Stimulated activated naive CD8-positive, alpha-beta T cell treated with anti-CD3 and anti-CD28 coated beads, Interleukin-15, Interleukin-2, amounts not matched to agents 100 U/mL and 50 U/mL, for 24 hours (primary cell): ENCODE measurements around the gene LILRA2.
"Not testable (repeated sequence)": the region's sequence is repeated elsewhere in the genome, so short reads cannot be mapped to it uniquely, and the experiment has no call there.

ENCODE experiments used
- ATAC-seq: fragments of 150-1000 bp; cut with Tn5 transposase; one replicate; pipeline ENCODE4 v1.10.0; 2021
- DNase-seq: peaks from one replicate; pipeline ENCODE4 v3.0.0; 2021

The LILRA2 gene

GRCh38 chr19:54573330-54573872 is at the start of gene LILRA2:
Gene LILRA2 (plus strand): TSS chr19:54573790. CDS start chr19:54573879, 89 bp downstream.
- no peak for ATAC-seq
- DNase-seq: no peak

- ATAC-seq: no peak
These were observed 48.0 kb upstream of the LILRA2 start for GRCh38 chr19:54525636-54526035.

GRCh38 chr19:54526972-54527371 is 46.6 kb upstream of the LILRA2 start:
- DNase-seq (no peak), ATAC-seq (no peak)

More at GRCh38 chr19:54525636-54526035, 48.0 kb upstream of the LILRA2 start:
- no peak for DNase-seq

GRCh38 chr19:54530866-54531265 is 42.7 kb upstream of the LILRA2 start:
- no peak for DNase-seq
- no peak for ATAC-seq

- DNase-seq (no peak), ATAC-seq (peak; percentile 76)
These were observed 41.1 kb upstream of the LILRA2 start for GRCh38 chr19:54532528-54532927.

- ATAC-seq (no peak), DNase-seq (no peak)
These were observed 40.1 kb upstream of the LILRA2 start for GRCh38 chr19:54533476-54533875.

- ATAC-seq: no peak
These were observed 39.4 kb upstream of the LILRA2 start for GRCh38 chr19:54534156-54534555.

GRCh38 chr19:54535601-54536000 is 38.0 kb upstream of the LILRA2 start:
- DNase-seq (no peak), ATAC-seq (no peak)

More at GRCh38 chr19:54534156-54534555, 39.4 kb upstream of the LILRA2 start:
- DNase-seq: no peak

GRCh38 chr19:54536956-54537355 is 36.6 kb upstream of the LILRA2 start:
- DNase-seq: no peak
- ATAC-seq: no peak

- peak; percentile 23 for ATAC-seq
- DNase-seq: no peak
These were observed 31.9 kb upstream of the LILRA2 start for GRCh38 chr19:54541712-54542111.

- DNase-seq (no peak), ATAC-seq (no peak)
These were observed 24.8 kb upstream of the LILRA2 start for GRCh38 chr19:54548806-54549205.

- ATAC-seq: no peak
These were observed 24.4 kb upstream of the LILRA2 start for GRCh38 chr19:54549224-54549623.

GRCh38 chr19:54551293-54551692 is 22.3 kb upstream of the LILRA2 start:
- ATAC-seq (no peak), DNase-seq (no peak)

More at GRCh38 chr19:54549224-54549623, 24.4 kb upstream of the LILRA2 start:
- DNase-seq: no peak

- DNase-seq: no peak
These were observed 21.4 kb upstream of the LILRA2 start for GRCh38 chr19:54551950-54552912.

GRCh38 chr19:54552913-54553310 is 20.7 kb upstream of the LILRA2 start:
- DNase-seq (no peak), ATAC-seq (no peak)

More at GRCh38 chr19:54551950-54552912, 21.4 kb upstream of the LILRA2 start:
- no peak for ATAC-seq

- ATAC-seq: no peak
- DNase-seq: no peak
These were observed 19.6 kb upstream of the LILRA2 start for GRCh38 chr19:54554006-54554405.

GRCh38 chr19:54554896-54555295 is 18.7 kb upstream of the LILRA2 start:
- ATAC-seq: no peak

GRCh38 chr19:54556194-54556593 is 17.4 kb upstream of the LILRA2 start:
- DNase-seq (no peak), ATAC-seq (no peak)

More at GRCh38 chr19:54554896-54555295, 18.7 kb upstream of the LILRA2 start:
- no peak for DNase-seq

- DNase-seq (no peak), ATAC-seq (no peak)
These were observed 15.3 kb upstream of the LILRA2 start for GRCh38 chr19:54558339-54558738.

- DNase-seq: no peak
- ATAC-seq: no peak
These were observed 12.7 kb upstream of the LILRA2 start for GRCh38 chr19:54560881-54561385.

GRCh38 chr19:54561840-54562239 is 11.8 kb upstream of the LILRA2 start:
- no peak for ATAC-seq

GRCh38 chr19:54563206-54563605 is 10.4 kb upstream of the LILRA2 start:
- not testable (repeated sequence) for DNase-seq

More at GRCh38 chr19:54561840-54562239, 11.8 kb upstream of the LILRA2 start:
- no peak for DNase-seq

GRCh38 chr19:54570316-54570715 is 3.3 kb upstream of the LILRA2 start:
- ATAC-seq (no peak), DNase-seq (no peak)

More at GRCh38 chr19:54563206-54563605, 10.4 kb upstream of the LILRA2 start:
- not testable (repeated sequence) for ATAC-seq
